Measurements from ENCODE around the gene JAZF1.

The JAZF1 gene

DNA sequence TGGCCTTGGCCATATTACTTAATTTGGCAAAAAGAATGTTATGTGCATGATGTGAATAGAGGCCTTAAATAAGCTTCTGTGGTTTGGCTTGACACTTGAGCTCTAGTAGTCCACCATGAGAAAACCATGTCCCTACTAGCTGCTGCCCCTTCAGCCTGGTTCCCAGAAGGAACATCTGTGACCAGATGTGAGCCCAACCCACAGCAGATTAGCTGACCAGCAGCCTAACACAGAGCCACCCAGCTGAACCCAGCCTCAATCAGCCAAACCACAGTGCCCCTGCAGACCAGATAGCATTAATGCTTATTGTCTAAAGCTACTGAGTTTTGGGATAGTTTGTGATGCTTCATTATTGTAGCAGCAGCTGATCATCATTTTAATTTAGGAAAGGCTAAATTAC, 16.6 kb downstream of the JAZF1 start:
- no peak overlapping the region for H3K4me3 ChIP-seq (ENCODE audit: low read depth in 1 of 2, low read length in 2 of 2)
- no peaks in the 10 kb centered on the region for H3K9me3 ChIP-seq (ENCODE audit: control insufficient read depth in 1 of 2, low read length in 2 of 2)
- no peaks in the 10 kb centered on the region for H3K36me3 ChIP-seq (ENCODE audit: control insufficient read depth in 1 of 2, insufficient read depth in 2 of 2, low read length in 2 of 2)
- H3K27ac ChIP-seq (ENCODE audit: low read length), result no peak overlapping the region
- H3K4me1 ChIP-seq (ENCODE audit: control insufficient read depth in 1 of 2, insufficient read depth in 2 of 2, low read length in 2 of 2), result no peaks in the 10 kb centered on the region
- no peaks in the 10 kb centered on the region for H3K27me3 ChIP-seq (ENCODE audit: low read depth, low read length)

DNA sequence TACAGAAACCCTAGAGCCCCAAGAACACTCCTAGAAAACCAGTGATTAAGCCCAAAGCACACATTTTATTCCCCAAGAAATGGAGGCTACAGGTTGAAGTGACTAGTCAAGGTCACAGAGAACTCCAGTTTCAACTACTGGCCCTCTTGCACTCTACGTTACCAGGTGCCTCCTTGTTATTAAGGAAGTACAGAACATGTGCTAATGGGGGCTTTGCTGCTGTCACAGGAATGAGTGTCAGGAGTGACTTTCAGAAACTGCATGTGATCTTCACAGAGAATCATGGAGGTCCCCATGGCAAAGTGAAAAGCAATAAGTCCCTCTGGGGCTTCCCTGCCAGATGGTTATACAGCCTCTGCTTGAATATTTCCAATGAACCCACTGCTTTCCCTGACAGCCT, 19.3 kb downstream of the JAZF1 start:
- Histone ChIP-seq H3K27ac (ENCODE audit: low read length) (no peak overlapping the region), H3K4me1 (ENCODE audit: control insufficient read depth in 1 of 2, insufficient read depth in 2 of 2, low read length in 2 of 2) (peaks cover 1 to 3% of the 10 kb centered on the region in 2 donors), H3K36me3 (ENCODE audit: control insufficient read depth in 1 of 2, insufficient read depth in 2 of 2, low read length in 2 of 2) (no peaks in the 10 kb centered on the region), H3K4me3 (ENCODE audit: low read depth in 1 of 2, low read length in 2 of 2) (no peak overlapping the region), H3K27me3 (ENCODE audit: low read depth, low read length) (no peaks in the 10 kb centered on the region), H3K9me3 (ENCODE audit: control insufficient read depth in 1 of 2, low read length in 2 of 2) (no peaks in the 10 kb centered on the region)

DNA sequence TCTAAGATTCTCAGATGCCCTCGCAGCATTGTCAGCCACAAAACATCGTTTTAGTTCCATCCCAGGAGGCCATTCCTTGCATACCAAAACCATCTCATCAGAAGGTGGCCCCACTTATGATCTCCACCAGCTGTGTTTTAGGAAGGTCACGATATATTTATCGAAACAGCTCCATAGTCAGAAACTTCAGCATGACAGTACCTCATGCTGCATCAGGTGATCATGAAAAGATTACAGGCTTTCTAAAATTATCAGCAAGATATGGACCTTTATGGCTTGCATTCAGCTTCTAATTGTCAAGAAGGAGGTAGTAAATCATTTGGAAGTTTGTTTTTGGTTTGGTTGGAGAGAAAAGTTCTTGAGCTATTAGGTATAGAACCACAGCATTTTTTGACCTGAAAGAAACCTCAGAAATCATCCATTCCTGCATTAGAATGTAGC, 20.0 kb downstream of the JAZF1 start:
- H3K27me3 ChIP-seq (ENCODE audit: low read depth, low read length), result no peaks in the 10 kb centered on the region
- H3K27ac ChIP-seq (ENCODE audit: low read length), result no peak overlapping the region
- H3K36me3 ChIP-seq (ENCODE audit: control insufficient read depth in 1 of 2, insufficient read depth in 2 of 2, low read length in 2 of 2), result no peaks in the 10 kb centered on the region
- no peaks in the 10 kb centered on the region for H3K9me3 ChIP-seq (ENCODE audit: control insufficient read depth in 1 of 2, low read length in 2 of 2)
- peaks cover 7 to 10% of the 10 kb centered on the region in 2 donors for H3K4me1 ChIP-seq (ENCODE audit: control insufficient read depth in 1 of 2, insufficient read depth in 2 of 2, low read length in 2 of 2)
- no peak overlapping the region for H3K4me3 ChIP-seq (ENCODE audit: low read depth in 1 of 2, low read length in 2 of 2)

- no peaks in the 10 kb centered on the region for H3K36me3 ChIP-seq (ENCODE audit: control insufficient read depth in 1 of 2, insufficient read depth in 2 of 2, low read length in 2 of 2)
- no peaks in the 10 kb centered on the region for H3K9me3 ChIP-seq (ENCODE audit: control insufficient read depth in 1 of 2, low read length in 2 of 2)
- H3K4me3 ChIP-seq (ENCODE audit: low read depth in 1 of 2, low read length in 2 of 2), result no peak overlapping the region
- no peaks in the 10 kb centered on the region for H3K27me3 ChIP-seq (ENCODE audit: low read depth, low read length)
- H3K4me1 ChIP-seq (ENCODE audit: control insufficient read depth in 1 of 2, insufficient read depth in 2 of 2, low read length in 2 of 2), result peaks cover 7 to 18% of the 10 kb centered on the region in 2 donors
- no peak overlapping the region for H3K27ac ChIP-seq (ENCODE audit: low read length)
These were observed 22.7 kb downstream of the JAZF1 start for GRCh38 chr7:28157831-28158416.

- no peaks in the 10 kb centered on the region for H3K9me3 ChIP-seq (ENCODE audit: control insufficient read depth in 1 of 2, low read length in 2 of 2)
- H3K27ac ChIP-seq (ENCODE audit: low read length), result no peak overlapping the region
- no peaks in the 10 kb centered on the region for H3K27me3 ChIP-seq (ENCODE audit: low read depth, low read length)
- H3K36me3 ChIP-seq (ENCODE audit: control insufficient read depth in 1 of 2, insufficient read depth in 2 of 2, low read length in 2 of 2), result no peaks in the 10 kb centered on the region
- H3K4me1 ChIP-seq (ENCODE audit: control insufficient read depth in 1 of 2, insufficient read depth in 2 of 2, low read length in 2 of 2), result peaks cover 7 to 22% of the 10 kb centered on the region in 2 donors
- H3K4me3 ChIP-seq (ENCODE audit: low read depth in 1 of 2, low read length in 2 of 2), result no peak overlapping the region
These were observed 23.4 kb downstream of the JAZF1 start for GRCh38 chr7:28157076-28157745.

DNA sequence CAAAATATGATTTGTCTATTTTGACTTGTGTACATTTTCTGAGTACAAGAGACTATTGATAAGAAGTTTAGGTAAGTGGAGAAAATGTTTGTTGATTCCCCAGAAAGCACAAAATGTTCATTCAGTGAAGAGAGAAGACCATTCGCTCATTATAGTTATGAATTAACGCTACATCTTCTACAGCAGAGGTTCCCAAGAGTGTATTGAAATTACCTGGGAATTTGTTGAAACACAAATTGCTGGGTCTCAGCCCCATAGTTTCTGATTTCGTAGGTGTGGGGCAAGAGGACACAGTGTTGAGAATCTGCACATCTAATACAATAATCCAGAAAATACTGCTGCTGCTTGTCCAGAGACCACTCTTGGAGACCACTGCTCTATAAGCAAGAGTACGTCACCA, 24.2 kb downstream of the JAZF1 start:
- peaks cover 7 to 22% of the 10 kb centered on the region in 2 donors for H3K4me1 ChIP-seq (ENCODE audit: control insufficient read depth in 1 of 2, insufficient read depth in 2 of 2, low read length in 2 of 2)
- no peaks in the 10 kb centered on the region for H3K9me3 ChIP-seq (ENCODE audit: control insufficient read depth in 1 of 2, low read length in 2 of 2)
- no peak overlapping the region for H3K27ac ChIP-seq (ENCODE audit: low read length)
- no peaks in the 10 kb centered on the region for H3K36me3 ChIP-seq (ENCODE audit: control insufficient read depth in 1 of 2, insufficient read depth in 2 of 2, low read length in 2 of 2)
- no peak overlapping the region for H3K4me3 ChIP-seq (ENCODE audit: low read depth in 1 of 2, low read length in 2 of 2)
- no peaks in the 10 kb centered on the region for H3K27me3 ChIP-seq (ENCODE audit: low read depth, low read length)

- H3K9me3 ChIP-seq (ENCODE audit: control insufficient read depth in 1 of 2, low read length in 2 of 2), result no peaks in the 10 kb centered on the region
- H3K27ac ChIP-seq (ENCODE audit: low read length), result no peak overlapping the region
- no peaks in the 10 kb centered on the region for H3K36me3 ChIP-seq (ENCODE audit: control insufficient read depth in 1 of 2, insufficient read depth in 2 of 2, low read length in 2 of 2)
- H3K27me3 ChIP-seq (ENCODE audit: low read depth, low read length), result no peaks in the 10 kb centered on the region
- H3K4me3 ChIP-seq (ENCODE audit: low read depth in 1 of 2, low read length in 2 of 2), result no peak overlapping the region
- H3K4me1 ChIP-seq (ENCODE audit: control insufficient read depth in 1 of 2, insufficient read depth in 2 of 2, low read length in 2 of 2), result peaks cover 7 to 22% of the 10 kb centered on the region in 2 donors
These were observed 24.6 kb downstream of the JAZF1 start for GRCh38 chr7:28155964-28156363.

- Histone ChIP-seq H3K4me1 (ENCODE audit: control insufficient read depth in 1 of 2, insufficient read depth in 2 of 2, low read length in 2 of 2) (peaks cover 7 to 22% of the 10 kb centered on the region in 2 donors), H3K36me3 (ENCODE audit: control insufficient read depth in 1 of 2, insufficient read depth in 2 of 2, low read length in 2 of 2) (no peaks in the 10 kb centered on the region), H3K4me3 (ENCODE audit: low read depth in 1 of 2, low read length in 2 of 2) (no peak overlapping the region), H3K27me3 (ENCODE audit: low read depth, low read length) (no peaks in the 10 kb centered on the region), H3K27ac (ENCODE audit: low read length) (no peak overlapping the region), H3K9me3 (ENCODE audit: control insufficient read depth in 1 of 2, low read length in 2 of 2) (no peaks in the 10 kb centered on the region)
These were observed 25.5 kb downstream of the JAZF1 start for GRCh38 chr7:28155019-28155660.

DNA sequence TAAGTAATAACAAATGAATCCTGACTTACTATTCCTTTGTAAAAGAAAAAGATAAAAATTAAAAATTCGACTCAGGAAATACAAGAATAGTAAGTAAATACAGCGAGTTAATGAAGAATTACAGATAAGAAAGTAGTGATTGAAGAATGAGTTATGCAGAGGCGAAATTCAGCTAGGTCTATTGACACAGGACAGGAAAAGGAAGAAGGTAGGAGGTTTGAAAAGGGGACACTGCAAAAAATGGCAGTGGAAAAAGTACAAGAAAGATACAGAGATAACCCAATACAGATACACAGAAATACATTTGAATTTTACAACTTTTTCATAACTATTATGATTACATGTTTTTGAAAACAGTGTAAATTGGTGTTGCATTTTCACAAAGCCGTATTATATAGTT, 28.0 kb downstream of the JAZF1 start:
- H3K4me1 ChIP-seq (ENCODE audit: control insufficient read depth in 1 of 2, insufficient read depth in 2 of 2, low read length in 2 of 2), result peaks cover 7 to 22% of the 10 kb centered on the region in 2 donors
- no peak overlapping the region for H3K27ac ChIP-seq (ENCODE audit: low read length)
- no peaks in the 10 kb centered on the region for H3K36me3 ChIP-seq (ENCODE audit: control insufficient read depth in 1 of 2, insufficient read depth in 2 of 2, low read length in 2 of 2)
- H3K27me3 ChIP-seq (ENCODE audit: low read depth, low read length), result no peaks in the 10 kb centered on the region
- H3K4me3 ChIP-seq (ENCODE audit: low read depth in 1 of 2, low read length in 2 of 2), result no peak overlapping the region
- no peaks in the 10 kb centered on the region for H3K9me3 ChIP-seq (ENCODE audit: control insufficient read depth in 1 of 2, low read length in 2 of 2)

GRCh38 chr7:28151965-28152364, 28.6 kb downstream of the JAZF1 start:
- Histone ChIP-seq H3K4me1 (ENCODE audit: control insufficient read depth in 1 of 2, insufficient read depth in 2 of 2, low read length in 2 of 2) (peaks cover 7 to 22% of the 10 kb centered on the region in 2 donors), H3K27me3 (ENCODE audit: low read depth, low read length) (no peaks in the 10 kb centered on the region), H3K9me3 (ENCODE audit: control insufficient read depth in 1 of 2, low read length in 2 of 2) (no peaks in the 10 kb centered on the region), H3K27ac (ENCODE audit: low read length) (no peak overlapping the region), H3K4me3 (ENCODE audit: low read depth in 1 of 2, low read length in 2 of 2) (no peak overlapping the region), H3K36me3 (ENCODE audit: control insufficient read depth in 1 of 2, insufficient read depth in 2 of 2, low read length in 2 of 2) (no peaks in the 10 kb centered on the region)

DNA sequence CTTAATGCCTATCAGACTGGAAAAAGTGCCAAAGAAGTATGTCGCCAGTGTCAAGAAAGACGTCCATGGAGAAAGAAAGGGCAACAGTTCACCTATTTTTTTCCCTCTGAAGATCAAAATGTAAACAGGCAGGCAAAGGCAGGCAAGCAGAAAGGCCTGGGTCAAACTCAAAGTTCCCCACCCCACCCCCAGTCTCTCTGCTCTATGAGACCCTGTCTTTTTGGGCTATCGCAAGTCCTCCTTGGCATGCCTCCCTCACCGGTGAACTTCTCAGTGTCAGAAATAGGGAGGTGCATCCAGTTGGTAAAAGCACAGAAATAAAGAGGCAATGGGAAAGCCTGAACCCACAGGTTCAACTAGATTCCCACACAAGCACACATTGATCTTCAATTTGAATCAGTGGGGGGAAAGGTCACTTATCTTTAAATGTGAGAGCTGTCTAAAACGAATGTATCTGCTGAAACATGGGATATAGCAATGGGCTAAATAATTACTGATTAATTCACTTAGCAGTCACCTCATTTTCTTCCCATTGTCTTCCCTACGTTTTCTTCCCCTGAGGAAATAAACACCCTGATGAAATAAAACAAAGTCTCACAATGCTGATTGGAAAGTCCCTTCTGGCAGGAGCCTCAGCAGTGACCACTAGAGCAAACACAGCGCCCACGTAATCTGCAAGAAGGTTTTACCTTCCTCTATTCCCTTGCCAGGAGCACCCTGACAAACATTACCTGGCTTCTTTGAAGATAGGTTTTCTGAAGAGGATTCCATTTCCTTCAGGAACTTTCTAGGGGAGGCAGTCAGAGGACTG, 31.1 kb downstream of the JAZF1 start:
- Histone ChIP-seq H3K4me1 (ENCODE audit: control insufficient read depth in 1 of 2, insufficient read depth in 2 of 2, low read length in 2 of 2) (peaks cover 0 to 4% of the 10 kb centered on the region in 2 donors), H3K36me3 (ENCODE audit: control insufficient read depth in 1 of 2, insufficient read depth in 2 of 2, low read length in 2 of 2) (no peaks in the 10 kb centered on the region), H3K27me3 (ENCODE audit: low read depth, low read length) (no peaks in the 10 kb centered on the region), H3K4me3 (ENCODE audit: low read depth in 1 of 2, low read length in 2 of 2) (no peak overlapping the region), H3K9me3 (ENCODE audit: control insufficient read depth in 1 of 2, low read length in 2 of 2) (no peaks in the 10 kb centered on the region), H3K27ac (ENCODE audit: low read length) (no peak overlapping the region)
